GM10266 (cell line): Measurements from ENCODE around the gene TMPRSS6.

Experiments
- DNase-seq: peaks from one replicate; pipeline ENCODE4 v3.0.0; 2012; ENCODE audit errors: extremely low spot score
- CTCF ChIP-seq: IDR thresholded peaks from 2 replicates; pipeline ENCODE4 v1.5.1; 2012; ENCODE audit warnings: mild to moderate bottlenecking, low read depth; ENCODE audit not compliant: control insufficient read depth, insufficient read depth; ENCODE audit errors: missing control alignments

Gene TMPRSS6

GRCh38 chr22:37020192-37020479, 89.4 kb downstream of the TMPRSS6 start:
- TF ChIP-seq CTCF: no peak
- no peak for DNase-seq

GRCh38 chr22:37019309-37020191, 90.0 kb downstream of the TMPRSS6 start, which contains the start of the genes MPST and TST:
TSS of gene MPST (plus strand) at chr22:37019742. CDS start at chr22:37019837, 95 bp downstream.
TSS of gene TST (minus strand) at chr22:37019447. CDS start at chr22:37018732, 715 bp downstream.
- TF ChIP-seq CTCF: no peak
- peak; percentile 93 for DNase-seq

GRCh38 chr22:37018815-37019308, 90.7 kb downstream of the TMPRSS6 start:
- no peak for DNase-seq
- TF ChIP-seq CTCF: no peak

DNA sequence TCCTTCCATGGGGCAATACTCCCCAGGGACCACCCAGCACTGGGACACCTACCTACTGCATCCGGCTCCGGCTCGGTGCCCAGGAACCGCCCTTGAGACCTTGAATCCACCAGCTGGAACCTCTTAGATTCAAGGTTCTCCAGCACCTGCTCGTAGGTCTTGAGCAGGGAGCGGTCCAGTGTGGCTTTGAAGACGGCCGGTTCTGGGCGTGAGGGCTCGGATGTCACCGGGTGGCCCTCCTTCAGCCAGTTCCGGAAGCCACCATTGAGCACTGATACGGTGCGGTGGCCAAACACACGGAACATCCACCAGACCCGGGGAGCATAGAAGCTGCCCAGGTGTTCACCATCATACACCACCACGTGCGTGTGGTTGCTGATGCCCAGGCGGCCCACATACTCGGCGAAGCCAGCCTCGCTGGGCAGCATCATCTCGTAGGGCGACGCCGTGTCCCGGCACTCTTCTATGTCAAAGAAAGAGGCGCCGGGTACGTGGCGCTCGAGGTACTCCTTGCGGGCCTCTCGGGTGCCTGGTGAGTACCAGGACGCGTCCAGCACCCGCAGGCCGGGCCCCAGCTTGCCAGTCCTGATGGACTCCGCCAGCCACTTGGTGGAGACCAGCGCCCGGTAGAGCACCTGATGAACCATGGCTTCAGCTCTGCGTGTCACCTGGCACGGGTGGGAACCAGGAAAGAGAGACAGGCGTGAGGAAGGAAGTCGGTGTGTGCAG, 91.3 kb downstream of the TMPRSS6 start:
- no peak for TF ChIP-seq CTCF
- no peak for DNase-seq

GRCh38 chr22:37017356-37017755, 92.2 kb downstream of the TMPRSS6 start:
- DNase-seq: no peak
- TF ChIP-seq CTCF: no peak

- no peak for DNase-seq
- no peak for TF ChIP-seq CTCF
Measured at GRCh38 chr22:37016134-37016910, 93.2 kb downstream of the TMPRSS6 start.
